Lung (tissue), 12 donors: Measurements from ENCODE around the gene MRPL39. TPM values are rescaled to one million over a fixed set of nuclear protein-coding genes. Genes with fewer than 3 reads are reported as not detected.

Experiments used
- ATAC-seq: fragments of 200-7000 bp; cut with Tn5 transposase; one replicate; pipeline ENCODE4 v1.9.1; 2020; ENCODE audit warnings: moderate number of reproducible peaks; ENCODE audit not compliant: insufficient read depth, low FRiP score
- DNase-seq, 3 donors: peaks; one replicate each; pipeline ENCODE4 v3.0.0-alpha.2; 2013 to 2017
- H3K27ac ChIP-seq, 2 donors: one replicate each; pipeline ENCODE4 v1.5.1; 2013; ENCODE audit warnings: mild to moderate bottlenecking in 2 of 2, moderate library complexity in 2 of 2, control low read depth in 1 of 2, inconsistent platforms in 1 of 2, low read depth in 1 of 2, low read length in 1 of 2
- H3K27me3 ChIP-seq, 3 donors: one replicate each; pipeline ENCODE4 v1.5.1; 2013; ENCODE audit warnings: low read length in 2 of 3; ENCODE audit not compliant: control insufficient read depth in 3 of 3, insufficient read depth in 3 of 3
- H3K36me3 ChIP-seq, 4 donors: one replicate each; pipeline ENCODE4 v1.5.1; 2013; ENCODE audit warnings: low read length in 4 of 4, mild to moderate bottlenecking in 1 of 4, moderate library complexity in 1 of 4; ENCODE audit not compliant: control insufficient read depth in 4 of 4, insufficient read depth in 4 of 4
- H3K4me1 ChIP-seq, 5 donors: one replicate each; pipeline ENCODE4 v1.5.1; 2013; ENCODE audit warnings: low read length in 5 of 5, mild to moderate bottlenecking in 2 of 5, moderate library complexity in 1 of 5; ENCODE audit not compliant: control insufficient read depth in 5 of 5, insufficient read depth in 5 of 5
- H3K4me3 ChIP-seq: one replicate; pipeline ENCODE4 v1.5.1; 2013; ENCODE audit warnings: mild to moderate bottlenecking, control low read depth, moderate library complexity
- H3K9ac ChIP-seq, 2 donors: one replicate each; pipeline ENCODE4 v1.5.1; 2013; ENCODE audit warnings: low read length in 2 of 2, control low read depth in 1 of 2; ENCODE audit not compliant: insufficient read depth in 1 of 2
- H3K9me3 ChIP-seq, 4 donors: one replicate each; pipeline ENCODE4 v1.5.1; 2013; ENCODE audit warnings: low read length in 3 of 4, mild to moderate bottlenecking in 1 of 4, moderate library complexity in 1 of 4; ENCODE audit not compliant: control insufficient read depth in 4 of 4, insufficient read depth in 3 of 4
- CTCF ChIP-seq: IDR thresholded peaks from 2 replicates; pipeline ENCODE4 v1.5.1; 2012; ENCODE audit warnings: mild to moderate bottlenecking; ENCODE audit errors: control extremely low read depth, extremely low read depth
- WGBS, 2 donors: extraction: QIAGEN DNeasy Blood & Tissue Kit; methylation state at CpG; one replicate each; pipeline ENCODE4 v1.1.7; 2013; 5-methylcytosine and 5-hydroxymethylcytosine counted together
- polyA plus RNA-seq, 2 donors: library from polyadenylated mRNA; stranded (reverse); fragments of 200-250 nt; gene quantifications; one replicate each; pipeline ENCODE4 v1.2.1, GENCODE V29; 2013
- total RNA-seq, 2 donors: library from RNA; depleted of rRNA in 1 of 2; stranded (reverse); fragments of >200 nt in 1 of 2; gene quantifications; one replicate each; pipeline ENCODE4 v1.2.1, GENCODE V29; 2014 to 2021
- donor health status: control.
- donor health status: control.
- donor health status: Bipolar disorder and iron deficiency.
- donor health status: healthy.
- donor health status: DM: yes; HTN: yes; CAD: no.

Gene MRPL39
- total and polyA plus RNA-seq, 4 donors, result 21.8 to 31.6 (median 29.5) TPM

- no peak for TF ChIP-seq CTCF
- Histone ChIP-seq H3K36me3 (no peaks in the 10 kb centered on the region), H3K9me3 (no peaks in the 10 kb centered on the region), H3K4me1 (peaks cover 0 to 2% (median 0%) of the 10 kb centered on the region in 5 donors), H3K27ac (no peak overlapping the region), H3K27me3 (no peaks in the 10 kb centered on the region), H3K4me3 (no peak overlapping the region), H3K9ac (no peak overlapping the region)
- DNase-seq (no peak), ATAC-seq (no peak)
- 88 to 93% methylated on average over 1 of the region's 1 CpG for WGBS, 2 donors
Observed at GRCh38 chr21:25557180-25557579, 50.1 kb downstream of the MRPL39 start.

- Histone ChIP-seq H3K9ac (no peak overlapping the region), H3K27ac (no peak overlapping the region), H3K27me3 (no peaks in the 10 kb centered on the region), H3K36me3 (no peaks in the 10 kb centered on the region), H3K4me3 (no peak overlapping the region), H3K4me1 (no peaks in the 10 kb centered on the region), H3K9me3 (no peaks in the 10 kb centered on the region)
- no peak for ATAC-seq
- TF ChIP-seq CTCF, result no peak
- no peak for DNase-seq
Observed at GRCh38 chr21:25556091-25556490, 51.2 kb downstream of the MRPL39 start.

GRCh38 chr21:25555492-25555891, 51.8 kb downstream of the MRPL39 start:
- Histone ChIP-seq H3K9me3 (no peaks in the 10 kb centered on the region), H3K27ac (no peak overlapping the region), H3K9ac (no peak overlapping the region), H3K4me1 (no peaks in the 10 kb centered on the region), H3K36me3 (no peaks in the 10 kb centered on the region), H3K4me3 (no peak overlapping the region), H3K27me3 (no peaks in the 10 kb centered on the region)
- TF ChIP-seq CTCF, result no peak
- ATAC-seq (no peak), DNase-seq (no peak)

- DNase-seq (no peak), ATAC-seq (no peak)
- no peaks in the 10 kb centered on the region for H3K9me3 ChIP-seq
- TF ChIP-seq CTCF, result no peak
- H3K36me3 ChIP-seq, result no peaks in the 10 kb centered on the region
- no peak overlapping the region for H3K4me3 ChIP-seq
- no peaks in the 10 kb centered on the region for H3K27me3 ChIP-seq
- no peak overlapping the region for H3K27ac ChIP-seq
- 76 to 85% methylated on average over 5 of the region's 5 CpGs for whole genome bisulfite sequencing, 2 donors
- no peak overlapping the region for H3K9ac ChIP-seq
- H3K4me1 ChIP-seq, result no peaks in the 10 kb centered on the region
Observed at GRCh38 chr21:25552856-25553255, 54.4 kb downstream of the MRPL39 start.
